Motor neuron (in vitro differentiated cells): Measurements from ENCODE around the gene RHOD. TPM values are rescaled to one million over a fixed set of nuclear protein-coding genes. Genes with fewer than 3 reads are reported as not detected.

Experiments
- ATAC-seq, 8 experiments: fragments of 200-7000 bp; cut with Tn5 transposase; replicated peaks in 6 of 8; 2 replicates each; pipeline ENCODE4 v1.8.0; 2021; ENCODE audit warnings: mild to moderate bottlenecking in 8 of 8, moderate library complexity in 8 of 8
- H3K27ac ChIP-seq, 2 donors: fragments of 250-450 bp; sonication (Bioruptor Pico); 2 replicates each; pipeline ENCODE4 v1.9.0; 2021; ENCODE audit warnings: antibody characterized with exemption in 2 of 2, mild to moderate bottlenecking in 2 of 2, moderate library complexity in 1 of 2
- H3K4me1 ChIP-seq, 2 donors: fragments of 250-450 bp; sonication (Bioruptor Pico); replicated peaks in 1 of 2; 2 replicates each; pipeline ENCODE4 v1.6.1; 2021; ENCODE audit warnings: antibody characterized with exemption in 2 of 2, mild to moderate bottlenecking in 2 of 2, moderate library complexity in 1 of 2
- H3K4me3 ChIP-seq, 5 donors: fragments of 250-450 bp; sonication (Bioruptor Pico); 2 replicates each; pipeline ENCODE4 v1.9.0; 2021; ENCODE audit warnings: antibody characterized with exemption in 5 of 5, mild to moderate bottlenecking in 5 of 5, moderate library complexity in 4 of 5
- WGBS, 10 experiments: fragments of 450-650 bp; shearing (Covaris generic); methylation state at CpG; one replicate each; pipeline ENCODE4 v1.0.0; 2022; 5-methylcytosine and 5-hydroxymethylcytosine counted together
- in situ Hi-C, 9 experiments: fragments of 400-800 bp; cut with MboI; loops; one replicate each; pipeline ENCODE4 v1.15.0; 2021; ENCODE audit warnings: low sequenced_read_pairs in 9 of 9, low pct_unique_long_range_greater_than_20kb in 2 of 9; ENCODE audit not compliant: unreplicated experiment in 9 of 9
- total RNA-seq, 8 experiments: library from RNA; unstranded; fragments of 300-600 nt; gene quantifications; 2 replicates each; pipeline versions ENCODE4 v1.2.3 to v1.2.4, GENCODE V29; 2022

Gene RHOD
- total RNA-seq, 8 experiments from 2014 or later = 0.24 to 10.1 (median 1.2) TPM; not detected in 4

DNA sequence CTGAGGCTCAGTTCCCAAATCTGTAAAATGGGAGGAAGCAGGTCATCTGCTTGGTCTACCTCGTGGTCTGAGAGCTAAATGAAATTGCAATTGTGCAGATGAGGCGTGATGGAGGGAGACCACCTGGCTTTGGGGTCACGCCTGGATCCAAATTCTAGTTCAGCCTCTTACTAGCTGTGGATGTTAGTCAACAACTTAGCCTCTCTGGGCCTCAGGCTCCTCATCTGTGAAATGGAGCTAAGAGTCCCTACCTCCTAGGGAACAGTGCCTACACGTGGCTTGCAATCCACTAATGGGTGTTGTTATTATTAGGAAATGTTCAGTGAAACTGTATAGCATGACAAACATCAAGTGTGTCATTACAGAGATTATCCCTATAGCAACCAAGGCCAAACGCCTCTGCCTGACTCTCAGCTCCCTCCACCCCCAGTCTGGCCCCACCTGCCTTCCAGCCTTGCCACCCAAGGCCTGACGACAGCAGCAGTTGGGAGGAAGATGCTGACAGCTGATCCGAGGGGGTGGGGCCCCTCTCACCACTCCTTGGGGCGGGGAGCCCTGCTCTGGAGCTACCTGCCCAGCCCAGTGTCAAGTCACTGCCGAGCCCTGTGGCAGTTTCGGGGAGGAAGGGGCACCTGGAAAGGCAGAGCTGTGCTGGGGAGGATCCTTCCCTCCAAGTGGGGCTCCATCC lies 1.7 kb upstream of the RHOD start:
- peak in 5 of 8 experiments; percentile 13 to 85 (median 44) for ATAC-seq
- WGBS, 10 experiments = 60 to 88% (median 75%) methylated on average over 2 to 4 of the region's 10 CpGs; no CpG with 5 or more reads in 5 of the 10 experiments
- in situ Hi-C loops = no loop called here
- H3K4me1 ChIP-seq = peaks cover 0 to 10% of the 10 kb centered on the region in 2 donors
- H3K27ac ChIP-seq = no peak overlapping the region
- no peak overlapping the region for H3K4me3 ChIP-seq

DNA sequence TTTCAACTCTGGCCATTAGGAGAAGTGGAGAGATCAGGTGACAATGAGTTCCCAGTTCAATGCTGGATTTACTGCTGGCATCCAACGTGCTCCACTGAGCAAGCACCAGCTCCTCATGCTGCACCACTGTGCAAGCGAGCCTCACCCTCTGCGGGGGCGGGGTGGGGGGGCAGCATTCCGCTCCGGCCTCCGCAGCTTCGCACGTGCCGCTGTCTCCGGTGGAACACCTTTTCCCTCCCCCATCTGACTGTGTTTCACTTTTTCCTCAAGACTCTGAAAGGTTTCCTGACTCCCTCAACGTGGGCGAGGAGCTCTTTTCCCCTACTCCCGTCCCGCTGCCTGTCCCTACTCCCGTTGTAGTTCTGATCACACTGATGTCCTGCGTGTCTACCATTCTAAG lies 835 bp upstream of the RHOD start:
- Histone ChIP-seq H3K4me3 (no peak overlapping the region), H3K27ac (no peak overlapping the region), H3K4me1 (peaks cover 0 to 10% of the 10 kb centered on the region in 2 donors)
- 0 to 71% (median 49%) methylated on average over 2 to 13 of the region's 17 CpGs; no CpG with 5 or more reads in 6 of the 10 experiments for WGBS, 10 experiments
- in situ Hi-C loops = no loop called here
- peak in 1 of 8 experiments; percentile 5 for ATAC-seq

DNA sequence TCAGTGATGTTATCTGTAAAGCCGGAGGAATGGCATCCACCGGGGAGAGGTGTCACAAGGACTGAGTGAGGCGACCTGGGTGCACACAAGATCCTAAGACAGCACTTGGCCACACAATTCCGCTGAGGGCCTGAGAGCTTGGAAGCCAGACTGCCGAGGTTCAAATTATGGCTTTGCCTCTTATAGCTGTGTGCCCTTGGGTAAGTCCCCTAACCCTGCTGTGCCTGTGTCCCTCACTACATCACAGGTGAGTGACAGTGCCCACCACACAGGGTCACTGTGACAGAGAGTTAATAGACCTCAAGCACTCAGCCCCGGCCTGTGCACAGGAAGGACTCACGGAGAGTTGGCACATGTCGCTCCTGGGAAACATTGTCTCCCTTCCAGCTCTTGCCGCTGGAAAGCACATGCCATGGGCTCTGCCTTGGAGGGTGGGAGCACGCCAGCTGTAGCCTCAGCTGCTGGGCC lies 592 bp downstream of the RHOD start:
- Histone ChIP-seq H3K27ac (no peak overlapping the region), H3K4me1 (peaks cover 0 to 10% of the 10 kb centered on the region in 2 donors), H3K4me3 (no peak overlapping the region)
- WGBS, 10 experiments = 17 to 100% (median 47%) methylated on average over 1 to 2 of the region's 10 CpGs; no CpG with 5 or more reads in 5 of the 10 experiments
- no peak for ATAC-seq
- in situ Hi-C loops = no loop called here

DNA sequence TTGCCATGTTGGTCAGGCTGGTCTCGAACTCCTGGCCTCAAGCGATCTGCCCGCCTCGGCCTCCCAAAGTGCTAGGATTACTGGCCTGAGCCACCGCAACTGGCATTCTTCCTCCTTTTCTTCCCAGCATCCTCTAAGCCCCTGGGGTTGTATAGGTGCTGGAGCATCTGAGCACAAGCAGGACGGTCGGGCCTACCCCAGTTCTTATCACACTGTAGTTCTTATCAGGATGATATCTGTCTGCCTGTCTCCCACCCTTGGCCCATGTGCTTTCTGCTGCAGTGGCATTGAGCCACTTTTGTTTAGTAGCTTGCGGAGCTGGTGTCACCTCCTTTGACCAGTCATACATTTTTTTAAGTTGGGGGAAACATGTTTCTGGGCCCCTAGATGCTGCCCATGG lies 1.9 kb downstream of the RHOD start:
- in situ Hi-C loops = no loop called here

DNA sequence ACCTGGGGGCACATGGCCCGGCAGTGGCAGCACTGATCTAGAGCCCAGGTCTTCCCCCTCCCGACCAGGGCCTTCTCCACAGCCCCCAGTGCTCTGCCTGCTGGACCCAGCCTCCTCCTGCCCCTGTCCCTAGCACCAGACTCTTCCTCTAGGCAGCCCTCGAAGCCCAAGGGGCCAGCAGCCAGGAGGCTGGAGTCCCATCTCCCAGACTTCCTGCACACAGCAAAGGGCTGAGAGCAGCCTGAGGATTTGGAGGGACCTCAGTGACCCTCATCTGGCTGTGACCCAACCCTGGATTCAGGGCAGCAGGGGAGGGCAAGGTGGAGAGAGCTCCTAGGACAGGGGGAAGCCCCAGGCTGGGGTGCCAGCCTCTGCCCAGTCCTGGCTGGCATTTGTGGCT lies 3.0 kb downstream of the RHOD start:
- peaks cover 0 to 10% of the 10 kb centered on the region in 2 donors for H3K4me1 ChIP-seq
- WGBS, 10 experiments = 70 to 83% methylated on average over 1 to 2 of the region's 3 CpGs; no CpG with 5 or more reads in 8 of the 10 experiments
- in situ Hi-C loops = no loop called here
- ATAC-seq = no peak
- H3K4me3 ChIP-seq = no peak overlapping the region
- no peak overlapping the region for H3K27ac ChIP-seq

More for the DNA sequence above, 1.9 kb downstream of the RHOD start:
- Histone ChIP-seq H3K27ac (no peak overlapping the region), H3K4me1 (peaks cover 0 to 10% of the 10 kb centered on the region in 2 donors), H3K4me3 (no peak overlapping the region)
- ATAC-seq = no peak
- WGBS, 10 experiments = 83 to 92% (median 88%) methylated on average over 1 to 6 of the region's 8 CpGs; no CpG with 5 or more reads in 7 of the 10 experiments

GRCh38 chr11:67060111-67060522 lies 3.5 kb downstream of the RHOD start:
- 40 to 100% (median 87%) methylated on average over 1 to 2 of the region's 7 CpGs; no CpG with 5 or more reads in 4 of the 10 experiments for WGBS, 10 experiments
- ATAC-seq = no peak
- no peak overlapping the region for H3K4me3 ChIP-seq
- in situ Hi-C loops = no loop called here
- no peak overlapping the region for H3K27ac ChIP-seq
- peaks cover 0 to 10% of the 10 kb centered on the region in 2 donors for H3K4me1 ChIP-seq

DNA sequence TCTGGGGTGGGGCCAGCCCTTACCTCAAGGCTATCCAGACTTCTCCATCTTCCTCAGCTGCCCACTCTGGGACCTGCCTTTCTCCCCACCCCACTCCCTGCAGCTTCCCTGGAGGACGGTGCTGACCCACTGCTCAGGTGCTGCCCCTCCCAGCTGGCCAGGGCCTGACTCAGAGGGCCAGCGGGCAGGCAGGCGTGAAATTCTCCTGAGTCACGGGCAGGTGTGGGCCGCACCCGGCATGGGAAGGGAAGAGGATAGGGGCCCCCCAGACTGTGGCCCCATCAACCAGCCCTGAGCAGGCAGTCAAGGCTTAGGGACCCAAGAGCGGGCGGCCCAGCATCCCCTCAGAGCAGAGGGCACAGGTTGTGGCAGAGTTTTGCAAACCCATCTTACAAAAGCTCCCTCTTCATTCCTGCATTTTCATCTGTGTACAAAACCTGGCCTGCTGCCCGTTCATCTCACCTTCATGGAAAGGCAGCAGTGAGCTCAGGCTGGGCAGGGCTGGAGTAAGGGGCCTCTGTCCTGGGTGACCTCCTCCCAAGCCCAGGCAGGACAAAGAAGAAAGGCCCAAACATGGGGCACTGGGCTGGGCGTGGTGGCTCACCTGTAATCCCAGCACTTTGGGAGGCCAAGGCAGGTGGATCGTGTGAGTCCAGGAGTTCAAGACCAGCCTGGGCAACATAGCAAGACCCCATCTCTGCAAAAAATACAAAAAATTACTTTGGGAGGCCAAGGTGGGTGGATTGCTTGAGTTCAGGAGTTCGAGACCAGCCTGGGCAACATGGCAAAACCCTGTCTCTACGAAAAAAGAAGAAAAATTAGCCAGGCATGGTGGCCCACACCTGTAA lies 6.1 kb downstream of the RHOD start:
- Histone ChIP-seq H3K4me3 (no peak overlapping the region), H3K4me1 (no peaks in the 10 kb centered on the region), H3K27ac (no peak overlapping the region)
- 72 to 100% (median 87%) methylated on average over 1 to 4 of the region's 13 CpGs; no CpG with 5 or more reads in 3 of the 10 experiments for WGBS, 10 experiments
- in situ Hi-C loops = no loop called here
- ATAC-seq = no peak

DNA sequence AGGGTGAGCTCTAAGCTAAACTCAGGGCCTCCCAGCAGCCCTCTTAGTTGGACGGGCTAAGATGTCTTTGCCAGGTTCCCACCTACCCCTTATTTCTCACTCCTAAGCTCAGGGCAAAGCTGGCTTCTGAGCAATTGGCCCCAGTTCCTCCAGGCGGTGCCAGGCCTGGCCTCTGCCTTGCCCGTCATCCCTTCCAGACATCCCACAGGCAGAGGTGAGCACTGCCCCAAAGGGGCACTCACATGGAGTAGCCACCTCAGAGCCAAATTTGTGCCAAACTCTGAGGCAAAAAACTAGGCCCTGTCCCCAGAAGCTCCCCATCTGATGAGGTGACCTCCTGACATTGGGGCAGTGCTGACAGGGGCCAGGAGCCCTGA lies 9.7 kb downstream of the RHOD start:
- in situ Hi-C loops = no loop called here
- ATAC-seq = no peak
- WGBS, 10 experiments = 90% methylated on average over 2 of the region's 3 CpGs; no CpG with 5 or more reads in 9 of the 10 experiments
- Histone ChIP-seq H3K4me3 (no peak overlapping the region), H3K27ac (no peak overlapping the region), H3K4me1 (no peaks in the 10 kb centered on the region)

GRCh38 chr11:67071420-67072284 lies 15.0 kb downstream of the RHOD start:
- peak; percentile 33 to 81 (median 68) for ATAC-seq
- Histone ChIP-seq H3K27ac (no peak overlapping the region), H3K4me3 (no peak overlapping the region), H3K4me1 (no peaks in the 10 kb centered on the region)
- 33 to 90% (median 56%) methylated on average over 2 to 26 of the region's 53 CpGs; no CpG with 5 or more reads in 1 of the 10 experiments for WGBS, 10 experiments
- in situ Hi-C loops = no loop called here

- 70 to 97% (median 83%) methylated on average over 2 to 6 of the region's 11 CpGs; no CpG with 5 or more reads in 5 of the 10 experiments for WGBS, 10 experiments
- no peaks in the 10 kb centered on the region for H3K4me1 ChIP-seq
- H3K4me3 ChIP-seq = no peak overlapping the region
- no peak overlapping the region for H3K27ac ChIP-seq
- no peak for ATAC-seq
- in situ Hi-C loops = no loop called here
These were observed 15.6 kb downstream of the RHOD start for GRCh38 chr11:67072295-67072694.

- no peak for ATAC-seq
- Histone ChIP-seq H3K4me3 (no peak overlapping the region), H3K27ac (no peak overlapping the region), H3K4me1 (no peaks in the 10 kb centered on the region)
- in situ Hi-C loops = no loop called here
- WGBS, 10 experiments = 69 to 96% (median 84%) methylated on average over 2 to 8 of the region's 9 CpGs; no CpG with 5 or more reads in 3 of the 10 experiments
These were observed 17.3 kb downstream of the RHOD start for GRCh38 chr11:67073908-67074307.

DNA sequence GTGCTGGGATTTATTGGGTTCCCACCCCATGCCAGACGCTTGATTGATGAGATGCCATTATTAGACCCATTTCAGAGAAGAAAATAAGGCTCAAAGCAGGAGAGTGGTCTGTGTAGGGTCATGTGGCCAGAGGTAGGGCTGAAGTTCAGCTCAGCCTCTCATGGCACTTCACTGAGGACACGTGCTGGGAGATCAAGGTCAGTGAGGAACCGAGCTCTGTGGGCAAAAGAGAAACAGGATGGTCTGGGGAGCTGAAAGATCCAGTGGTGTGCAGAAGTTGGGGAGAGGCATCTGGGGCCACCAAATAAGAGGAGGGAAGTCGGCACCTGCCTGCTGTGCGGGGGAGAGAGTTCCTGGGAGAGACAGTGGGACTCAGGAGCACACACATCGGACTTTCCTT lies 19.6 kb downstream of the RHOD start:
- WGBS, 10 experiments = 78 to 100% (median 94%) methylated on average over 1 to 3 of the region's 6 CpGs; no CpG with 5 or more reads in 7 of the 10 experiments
- Histone ChIP-seq H3K27ac (no peak overlapping the region), H3K4me1 (no peaks in the 10 kb centered on the region), H3K4me3 (no peak overlapping the region)
- ATAC-seq = no peak
- in situ Hi-C loops = no loop called here
